ENCODE data around the gene NUDT4. TPM values are rescaled to one million over a fixed set of nuclear protein-coding genes. Genes with fewer than 3 reads are reported as not detected.
A peak's percentile ranks its signal among the peaks of the same experiment; 100 is the strongest.

The NUDT4 gene
- polyA plus RNA-seq, 2 of the 4 experiments (the other 2 are of a cell fraction): 19.6 to 41.0 TPM

DNA sequence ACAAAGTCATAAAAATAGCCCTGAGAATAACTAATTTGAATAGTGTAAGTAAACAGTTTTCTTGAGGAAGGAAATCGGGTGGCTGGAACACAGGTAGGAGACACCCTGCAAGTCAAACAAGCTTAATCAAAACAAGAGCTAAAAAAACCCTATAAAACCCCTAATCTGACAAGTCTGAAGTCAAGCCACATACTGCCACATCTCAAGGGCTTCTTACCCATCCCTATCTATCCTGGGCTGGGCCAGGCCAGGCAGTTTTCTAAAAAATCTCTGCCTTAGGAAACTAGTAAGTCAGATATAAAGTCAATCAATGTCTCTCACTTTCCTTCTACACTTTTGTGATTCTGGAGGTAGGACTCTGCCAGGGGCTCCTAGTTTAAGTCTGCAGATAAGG, 48.7 kb downstream of the NUDT4 start:
- Histone ChIP-seq H3K27ac (no peak overlapping the region), H3K4me3 (no peak overlapping the region), H3K9me3 (no peaks in the 10 kb centered on the region), H3K4me1 (peaks cover 56% of the 10 kb centered on the region), H3K4me2 (no peak overlapping the region)
- DNase-seq (ENCODE audit: low read depth in 1 of 2, low spot score in 1 of 2): no peak
- WGBS (ENCODE audit: missing lambda C conversion rate): 71% methylated on average over 1 of the region's 1 CpG
- no peak for TF ChIP-seq RCOR1 (IDR thresholded peaks at IDR 0.05; ENCODE audit: low read depth, low read length)
- no peak for TF ChIP-seq ZNF302 (CRISPR knock-in tag; IDR thresholded peaks at IDR 0.05)
- TF ChIP-seq CBX2 (IDR thresholded peaks at IDR 0.05; ENCODE audit: borderline replicate concordance, low read depth): no peak
- TF ChIP-seq RAD21 (conservative IDR thresholded peaks at IDR 0.05 in 1 of 2, IDR thresholded peaks at IDR 0.05 in 1 of 2): no peak
- TF ChIP-seq CHD2 (IDR thresholded peaks at IDR 0.05; ENCODE audit: low read length, partially characterized antibody): no peak
- TF ChIP-seq MAFK (IDR thresholded peaks at IDR 0.05; ENCODE audit: partially characterized antibody): no peak
- TF ChIP-seq CEBPB (IDR thresholded peaks at IDR 0.05): no peak
- TF ChIP-seq FOSL2 (IDR thresholded peaks at IDR 0.05): no peak
- TF ChIP-seq FOSL2 (CRISPR knock-in tag; IDR thresholded peaks at IDR 0.05): no peak
- TF ChIP-seq, protein P1, sequence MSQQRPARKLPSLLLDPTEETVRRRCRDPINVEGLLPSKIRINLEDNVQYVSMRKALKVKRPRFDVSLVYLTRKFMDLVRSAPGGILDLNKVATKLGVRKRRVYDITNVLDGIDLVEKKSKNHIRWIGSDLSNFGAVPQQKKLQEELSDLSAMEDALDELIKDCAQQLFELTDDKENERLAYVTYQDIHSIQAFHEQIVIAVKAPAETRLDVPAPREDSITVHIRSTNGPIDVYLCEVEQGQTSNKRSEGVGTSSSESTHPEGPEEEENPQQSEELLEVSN (IDR thresholded peaks at IDR 0.05; ENCODE audit: borderline replicate concordance, low read depth): no peak
- TF ChIP-seq, protein P2, sequence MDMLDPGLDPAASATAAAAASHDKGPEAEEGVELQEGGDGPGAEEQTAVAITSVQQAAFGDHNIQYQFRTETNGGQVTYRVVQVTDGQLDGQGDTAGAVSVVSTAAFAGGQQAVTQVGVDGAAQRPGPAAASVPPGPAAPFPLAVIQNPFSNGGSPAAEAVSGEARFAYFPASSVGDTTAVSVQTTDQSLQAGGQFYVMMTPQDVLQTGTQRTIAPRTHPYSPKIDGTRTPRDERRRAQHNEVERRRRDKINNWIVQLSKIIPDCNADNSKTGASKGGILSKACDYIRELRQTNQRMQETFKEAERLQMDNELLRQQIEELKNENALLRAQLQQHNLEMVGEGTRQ (IDR thresholded peaks at IDR 0.05): no peak
- no peak for TF ChIP-seq TFCP2L1 (CRISPR knock-in tag; IDR thresholded peaks at IDR 0.05)
- no peak for TF ChIP-seq JUN (IDR thresholded peaks at IDR 0.05)
- TF ChIP-seq FOSB (CRISPR knock-in tag; IDR thresholded peaks at IDR 0.05): no peak
- TF ChIP-seq NR3C1 (IDR thresholded peaks at IDR 0.05): no peak
- no peak for TF ChIP-seq GATA3 (IDR thresholded peaks at IDR 0.05; ENCODE audit: borderline replicate concordance)
- TF ChIP-seq HEYL (CRISPR knock-in tag; IDR thresholded peaks at IDR 0.05): no peak
- no peak for TF ChIP-seq NFE2L2 (conservative IDR thresholded peaks at IDR 0.05; ENCODE audit: low read length)
- ATAC-seq: 0 out of 6 replicates have a peak, but pooled peaks of 1 of the 2 experiments have one; percentile 13
- ChIA-PET POLR2A (interaction anchor here (0.6 to 0.7 kb wide), 2 partner anchors 12 to 497 kb away, joined by 4 to 5 read pairs; no protein-coding TSS in a partner anchor), CTCF (interaction anchor here (0.9 to 1.9 kb wide), 4 partner anchors 10 to 675 kb away, joined by 3 to 5 read pairs (median 4); no protein-coding TSS in a partner anchor)
- no peak for FAIRE-seq

DNA sequence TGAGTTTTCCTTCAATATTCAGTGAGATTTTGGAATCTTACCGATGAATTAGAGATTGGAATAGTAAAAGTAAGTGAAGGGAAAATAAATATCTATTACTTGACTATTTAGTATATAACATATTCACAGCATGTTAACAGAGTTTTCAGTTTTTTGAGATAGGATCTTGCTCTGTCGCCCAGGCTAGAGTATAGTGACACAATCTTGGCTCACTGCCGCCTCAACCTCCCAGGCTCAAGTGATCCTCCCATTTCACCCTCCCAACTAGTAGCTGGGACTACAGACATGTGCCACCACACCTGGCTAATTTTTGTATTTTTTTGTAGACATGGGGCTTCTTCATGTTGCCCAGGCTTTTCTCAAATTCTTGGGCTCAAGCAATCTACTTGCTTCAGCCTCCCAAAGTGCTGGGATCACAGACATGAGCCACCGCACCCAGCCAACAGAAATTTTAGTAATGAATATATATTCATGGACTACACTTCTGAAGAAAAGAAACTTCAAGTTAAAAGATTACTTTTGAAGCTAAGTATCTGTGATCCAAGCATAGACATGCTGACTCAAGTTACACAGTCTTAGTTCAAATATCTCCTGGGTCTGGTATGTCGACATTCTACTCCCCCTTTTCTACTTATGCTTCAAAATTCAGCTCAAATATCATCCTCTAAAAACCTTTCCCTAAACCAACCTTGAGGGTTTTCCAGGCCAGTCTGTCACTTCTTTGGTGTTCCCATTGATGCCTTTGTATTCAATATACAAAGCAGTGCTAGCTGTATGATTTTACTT, 50.2 kb downstream of the NUDT4 start:
- TF ChIP-seq CHD2 (IDR thresholded peaks at IDR 0.05; ENCODE audit: low read length, partially characterized antibody): no peak
- no peak for TF ChIP-seq MAZ (IDR thresholded peaks at IDR 0.05; ENCODE audit: borderline replicate concordance, low read depth, low read length)
- TF ChIP-seq POLR2A (IDR thresholded peaks at IDR 0.05; ENCODE audit: low read length): no peak
- TF ChIP-seq CBX8 (IDR thresholded peaks at IDR 0.05): no peak
- no peak for TF ChIP-seq MYC (IDR thresholded peaks at IDR 0.05; ENCODE audit: borderline replicate concordance, low read length)
- TF ChIP-seq, protein P3, sequence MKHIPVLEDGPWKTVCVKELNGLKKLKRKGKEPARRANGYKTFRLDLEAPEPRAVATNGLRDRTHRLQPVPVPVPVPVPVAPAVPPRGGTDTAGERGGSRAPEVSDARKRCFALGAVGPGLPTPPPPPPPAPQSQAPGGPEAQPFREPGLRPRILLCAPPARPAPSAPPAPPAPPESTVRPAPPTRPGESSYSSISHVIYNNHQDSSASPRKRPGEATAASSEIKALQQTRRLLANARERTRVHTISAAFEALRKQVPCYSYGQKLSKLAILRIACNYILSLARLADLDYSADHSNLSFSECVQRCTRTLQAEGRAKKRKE (CRISPR knock-in tag; IDR thresholded peaks at IDR 0.05; ENCODE audit: low read depth): no peak
- TF ChIP-seq, protein P4, sequence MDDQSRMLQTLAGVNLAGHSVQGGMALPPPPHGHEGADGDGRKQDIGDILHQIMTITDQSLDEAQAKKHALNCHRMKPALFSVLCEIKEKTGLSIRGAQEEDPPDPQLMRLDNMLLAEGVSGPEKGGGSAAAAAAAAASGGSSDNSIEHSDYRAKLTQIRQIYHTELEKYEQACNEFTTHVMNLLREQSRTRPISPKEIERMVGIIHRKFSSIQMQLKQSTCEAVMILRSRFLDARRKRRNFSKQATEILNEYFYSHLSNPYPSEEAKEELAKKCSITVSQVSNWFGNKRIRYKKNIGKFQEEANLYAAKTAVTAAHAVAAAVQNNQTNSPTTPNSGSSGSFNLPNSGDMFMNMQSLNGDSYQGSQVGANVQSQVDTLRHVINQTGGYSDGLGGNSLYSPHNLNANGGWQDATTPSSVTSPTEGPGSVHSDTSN (IDR thresholded peaks at IDR 0.05): no peak
- TF ChIP-seq SREBF2 (IDR thresholded peaks at IDR 0.05): no peak
- TF ChIP-seq JUN (IDR thresholded peaks at IDR 0.05): no peak
- TF ChIP-seq, protein P5, sequence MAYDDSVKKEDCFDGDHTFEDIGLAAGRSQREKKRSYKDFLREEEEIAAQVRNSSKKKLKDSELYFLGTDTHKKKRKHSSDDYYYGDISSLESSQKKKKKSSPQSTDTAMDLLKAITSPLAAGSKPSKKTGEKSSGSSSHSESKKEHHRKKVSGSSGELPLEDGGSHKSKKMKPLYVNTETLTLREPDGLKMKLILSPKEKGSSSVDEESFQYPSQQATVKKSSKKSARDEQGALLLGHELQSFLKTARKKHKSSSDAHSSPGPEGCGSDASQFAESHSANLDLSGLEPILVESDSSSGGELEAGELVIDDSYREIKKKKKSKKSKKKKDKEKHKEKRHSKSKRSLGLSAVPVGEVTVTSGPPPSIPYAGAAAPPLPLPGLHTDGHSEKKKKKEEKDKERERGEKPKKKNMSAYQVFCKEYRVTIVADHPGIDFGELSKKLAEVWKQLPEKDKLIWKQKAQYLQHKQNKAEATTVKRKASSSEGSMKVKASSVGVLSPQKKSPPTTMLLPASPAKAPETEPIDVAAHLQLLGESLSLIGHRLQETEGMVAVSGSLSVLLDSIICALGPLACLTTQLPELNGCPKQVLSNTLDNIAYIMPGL (CRISPR knock-in tag; IDR thresholded peaks at IDR 0.05; ENCODE audit: borderline replicate concordance): no peak
- TF ChIP-seq, protein P6, sequence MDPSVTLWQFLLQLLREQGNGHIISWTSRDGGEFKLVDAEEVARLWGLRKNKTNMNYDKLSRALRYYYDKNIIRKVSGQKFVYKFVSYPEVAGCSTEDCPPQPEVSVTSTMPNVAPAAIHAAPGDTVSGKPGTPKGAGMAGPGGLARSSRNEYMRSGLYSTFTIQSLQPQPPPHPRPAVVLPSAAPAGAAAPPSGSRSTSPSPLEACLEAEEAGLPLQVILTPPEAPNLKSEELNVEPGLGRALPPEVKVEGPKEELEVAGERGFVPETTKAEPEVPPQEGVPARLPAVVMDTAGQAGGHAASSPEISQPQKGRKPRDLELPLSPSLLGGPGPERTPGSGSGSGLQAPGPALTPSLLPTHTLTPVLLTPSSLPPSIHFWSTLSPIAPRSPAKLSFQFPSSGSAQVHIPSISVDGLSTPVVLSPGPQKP (IDR thresholded peaks at IDR 0.05; ENCODE audit: low read depth, low read length): no peak
- no peak for TF ChIP-seq NFE2L2 (conservative IDR thresholded peaks at IDR 0.05; ENCODE audit: low read length)
- TF ChIP-seq, protein P1 (IDR thresholded peaks at IDR 0.05; ENCODE audit: borderline replicate concordance, low read depth): no peak
- TF ChIP-seq EP300 (IDR thresholded peaks at IDR 0.05): no peak
- no peak for TF ChIP-seq NPAS2 (CRISPR knock-in tag; IDR thresholded peaks at IDR 0.05; ENCODE audit: borderline replicate concordance)
- TF ChIP-seq CBX2 (IDR thresholded peaks at IDR 0.05; ENCODE audit: borderline replicate concordance, low read depth): no peak
- Histone ChIP-seq H3K4me2 (peak overlapping the region; percentile 42), H3K4me1 (peaks cover 52% of the 10 kb centered on the region), H3K4me3 (no peak overlapping the region), H3K9me3 (no peaks in the 10 kb centered on the region), H3K27ac (peak overlapping the region in 1 of 2 experiments; percentile 50; a peak in 2 of 6 replicates)
- ATAC-seq: peak; percentile 34 to 49; a peak in 3 of 6 replicates
- ChIA-PET POLR2A (no interaction called here), CTCF (interaction anchor here (1.0 to 4.4 kb wide), 5 partner anchors 8 to 674 kb away, joined by 3 to 29 read pairs (median 3); partner anchors contain the start of gene MRPL42)
- 73% methylated on average over 5 of the region's 5 CpGs for WGBS (ENCODE audit: missing lambda C conversion rate)
- no peak for FAIRE-seq
- DNase-seq (ENCODE audit: low read depth in 1 of 2, low spot score in 1 of 2): no peak
